HepG2 (cell line): ENCODE results near the gene ZNF697. TPM values are rescaled to one million over a fixed set of nuclear protein-coding genes. Genes with fewer than 3 reads are reported as not detected.

Experiments
- HNF1A ChIP-seq, 2 experiments: sonication (generic) in 1 of 2; formaldehyde crosslinking in 1 of 2; IDR thresholded peaks; 2 replicates each; pipeline versions ENCODE4 v1.4.0 to v1.6.1; 2016 to 2020; ENCODE audit warnings: borderline replicate concordance in 1 of 2, low read depth in 1 of 2, mild to moderate bottlenecking in 1 of 2, missing genetic modification reagents in 1 of 2
- NFE2 ChIP-seq: sonication (generic); formaldehyde crosslinking; IDR thresholded peaks from 2 replicates; pipeline ENCODE4 v1.4.0; 2020; ENCODE audit warnings: missing genetic modification reagents
- POLR2AphosphoS2 ChIP-seq: IDR thresholded peaks from 2 replicates; pipeline ENCODE4 v1.6.1; 2011; ENCODE audit warnings: low read depth, low read length, improper control_type of control experiment
- PPARG ChIP-seq: conservative IDR thresholded peaks from 2 replicates; pipeline ENCODE4 v1.6.1; 2016; ENCODE audit warnings: missing biosample characterization, missing genetic modification reagents
- RNF219 ChIP-seq: sonication (generic); formaldehyde crosslinking; IDR thresholded peaks from 2 replicates; pipeline ENCODE4 v1.5.0; 2020; ENCODE audit warnings: mild to moderate bottlenecking, missing genetic modification reagents
- SOX13 ChIP-seq, 3 experiments: fragments of 450-650 bp in 1 of 3; sonication (generic) in 1 of 3; formaldehyde crosslinking in 1 of 3; IDR thresholded peaks in 2 of 3; conservative IDR thresholded peaks in 1 of 3; 2 replicates each; pipeline versions ENCODE4 v1.5.0 to v1.6.1; 2016 to 2020; ENCODE audit warnings: antibody characterized with exemption in 1 of 3, mild to moderate bottlenecking in 1 of 3, missing compliant biosample characterization in 1 of 3, missing genetic modification reagents in 1 of 3, moderate library complexity in 1 of 3
- ZBTB2 ChIP-seq: sonication (generic); formaldehyde crosslinking; IDR thresholded peaks from 2 replicates; pipeline ENCODE4 v1.8.0; 2022; ENCODE audit warnings: low read depth, missing genetic modification reagents
- ZBTB46 ChIP-seq: sonication (generic); formaldehyde crosslinking; IDR thresholded peaks from 2 replicates; pipeline ENCODE4 v1.4.0; 2020; ENCODE audit warnings: mild to moderate bottlenecking, missing genetic modification reagents, borderline replicate concordance
- ZNF33A ChIP-seq: sonication (generic); formaldehyde crosslinking; IDR thresholded peaks from 2 replicates; pipeline ENCODE4 v1.5.1; 2020; ENCODE audit warnings: missing genetic modification reagents, mild to moderate bottlenecking, moderate library complexity, borderline replicate concordance
- ZNF530 ChIP-seq: sonication (generic); formaldehyde crosslinking; IDR thresholded peaks from 2 replicates; pipeline ENCODE4 v1.5.0; 2020; ENCODE audit warnings: low read depth, mild to moderate bottlenecking, missing genetic modification reagents
- polyA plus RNA-seq, 8 experiments: library from polyadenylated mRNA; depleted of rRNA in 3 of 8; stranded (reverse) in 7 of 8; unstranded in 1 of 8; fragments of >200 nt; fragmentation: Illumina TruSeq in 4 of 8; extraction: Trizol in 4 of 8; gene quantifications; 2 replicates each; pipeline versions ENCODE4 v1.2.1 to v1.2.3, GENCODE V29; 2011 to 2016; ENCODE audit warnings: low read depth in 4 of 8, missing spikeins in 1 of 8, mixed read lengths in 1 of 8; ENCODE audit not compliant: insufficient read depth in 1 of 8
- total RNA-seq, 5 experiments: library from RNA; depleted of rRNA; stranded (reverse); fragments of >200 nt; fragmentation: Illumina TruSeq; extraction: Trizol; gene quantifications; 2 replicates each; pipeline ENCODE4 v1.2.3, GENCODE V29; 2016; ENCODE audit warnings: low read depth in 1 of 5

Gene ZNF697
- total and polyA plus RNA-seq, 2 of the 13 experiments (the other 11 are each of a cell fraction or from before 2014, with no cell fraction given): 2.3 to 7.1 TPM

GRCh38 chr1:119647734-119648619 lies at the start of gene ZNF697 (continued):
- TF ChIP-seq ZNF530 (CRISPR knock-in tag): no peak
- TF ChIP-seq RNF219 (CRISPR knock-in tag): no peak
- 0 out of 2 replicates have a peak, but pooled peaks have one; percentile 25 for TF ChIP-seq SOX13 (IDR thresholded peaks at IDR 0.05)
- peak in 1 of 2 experiments; percentile 20; a peak in 1 of 4 replicates for TF ChIP-seq SOX13 (CRISPR knock-in tag; conservative IDR thresholded peaks at IDR 0.05 in 1 of 2, IDR thresholded peaks at IDR 0.05 in 1 of 2)
- no peak for TF ChIP-seq POLR2AphosphoS2
- TF ChIP-seq HNF1A (IDR thresholded peaks at IDR 0.05; ENCODE audit: low read depth): no peak
- TF ChIP-seq HNF1A (CRISPR knock-in tag; IDR thresholded peaks at IDR 0.05; ENCODE audit: borderline replicate concordance): peak; percentile 44; the same call in 1 of the 2 replicates
- peak; percentile 25; the same call in 1 of the 2 replicates for TF ChIP-seq ZBTB46 (CRISPR knock-in tag)
- TF ChIP-seq PPARG: no peak
- no peak for TF ChIP-seq NFE2 (CRISPR knock-in tag)
- TF ChIP-seq ZBTB2 (CRISPR knock-in tag): peak; percentile 39; the same call in 1 of the 2 replicates
- no peak for TF ChIP-seq ZNF33A (CRISPR knock-in tag)
